T-helper 17 cell (primary cell): Measurements from ENCODE around the gene TUT1. TPM values are rescaled to one million over a fixed set of nuclear protein-coding genes. Genes with fewer than 3 reads are reported as not detected.
"Not testable (repeated sequence)": the region's sequence is repeated elsewhere in the genome, so short reads cannot be mapped to it uniquely, and the experiment has no call there.

Source experiments
- ATAC-seq: fragments of 150-1000 bp; cut with Tn5 transposase; 2 replicates; pipeline ENCODE4 v1.10.0; 2021; ENCODE audit warnings: mild to moderate bottlenecking, moderate library complexity
- DNase-seq, 3 donors: peaks; one replicate each; pipeline versions ENCODE4 v3.0.0 to v3.0.0-alpha.2; 2020 to 2021
- H3K9me3 ChIP-seq: one replicate; pipeline ENCODE4 v1.7.0; 2013; ENCODE audit warnings: low read length, mild to moderate bottlenecking; ENCODE audit not compliant: control insufficient read depth, poor library complexity, severe bottlenecking
- H3K27ac Mint-ChIP-seq: one replicate; pipeline ENCODE4 v1.8.0; 2022; ENCODE audit warnings: mild to moderate bottlenecking, moderate library complexity, mixed read lengths
- H3K27me3 Mint-ChIP-seq: one replicate; pipeline ENCODE4 v1.8.0; 2022; ENCODE audit warnings: mixed read lengths
- H3K36me3 Mint-ChIP-seq: one replicate; pipeline ENCODE4 v1.8.0; 2022; ENCODE audit warnings: low read depth, mixed read lengths
- H3K4me1 Mint-ChIP-seq: one replicate; pipeline ENCODE4 v1.8.0; 2022; ENCODE audit warnings: mild to moderate bottlenecking, mixed read lengths
- H3K4me3 Mint-ChIP-seq: one replicate; pipeline ENCODE4 v1.8.0; 2022; ENCODE audit warnings: mild to moderate bottlenecking, moderate library complexity, mixed read lengths
- total RNA-seq, 4 donors: library from RNA in 2 of 4; stranded (reverse) in 2 of 4; gene quantifications; one replicate each; pipeline ENCODE4 v1.2.3 and lab custom pipeline; 2022 to 2026

Gene TUT1
- total RNA-seq, 2 donors from 2014 or later, result 20.9 to 23.2 TPM

- DNase-seq (no peak), ATAC-seq (no peak)
- H3K4me1 Mint-ChIP-seq, result peaks cover 79% of the 10 kb centered on the region
- no peaks in the 10 kb centered on the region for H3K36me3 Mint-ChIP-seq
- H3K27ac Mint-ChIP-seq, result peak overlapping the region; percentile 100
- peak overlapping the region; percentile 93 for H3K4me3 Mint-ChIP-seq
- H3K27me3 Mint-ChIP-seq, result no peaks in the 10 kb centered on the region
- H3K9me3 ChIP-seq, result no peaks in the 10 kb centered on the region
Measured at GRCh38 chr11:62554387-62555167, 36.7 kb downstream of the TUT1 start.

GRCh38 chr11:62553839-62554361 lies 37.4 kb downstream of the TUT1 start:
- DNase-seq (peak in 1 of 3 donors; percentile 41), ATAC-seq (no peak)
- no peaks in the 10 kb centered on the region for H3K9me3 ChIP-seq
- Mint-ChIP-seq H3K4me1 (peaks cover 73% of the 10 kb centered on the region), H3K4me3 (peak overlapping the region; percentile 93), H3K36me3 (no peaks in the 10 kb centered on the region), H3K27me3 (no peaks in the 10 kb centered on the region), H3K27ac (peak overlapping the region; percentile 100)

- H3K27ac Mint-ChIP-seq, result peak overlapping the region; percentile 100
- H3K27me3 Mint-ChIP-seq, result no peaks in the 10 kb centered on the region
- DNase-seq, result peak; percentile 46 to 67 (median 65)
- peak; percentile 31 for ATAC-seq
- H3K36me3 Mint-ChIP-seq, result no peaks in the 10 kb centered on the region
- peaks cover 77% of the 10 kb centered on the region for H3K4me1 Mint-ChIP-seq
- H3K4me3 Mint-ChIP-seq, result peak overlapping the region; percentile 93
- no peaks in the 10 kb centered on the region for H3K9me3 ChIP-seq
Measured at GRCh38 chr11:62553080-62553838, 38.1 kb downstream of the TUT1 start.

- DNase-seq (no peak), ATAC-seq (no peak)
- H3K9me3 ChIP-seq, result no peaks in the 10 kb centered on the region
- Mint-ChIP-seq H3K27me3 (no peaks in the 10 kb centered on the region), H3K27ac (peak overlapping the region; percentile 100), H3K4me3 (peak overlapping the region; percentile 93), H3K36me3 (no peaks in the 10 kb centered on the region), H3K4me1 (peaks cover 81% of the 10 kb centered on the region)
Measured at GRCh38 chr11:62552485-62553079, 38.7 kb downstream of the TUT1 start.

GRCh38 chr11:62550478-62550877 lies 40.8 kb downstream of the TUT1 start:
- H3K9me3 ChIP-seq, H3K36me3 Mint-ChIP-seq, DNase-seq, H3K27me3 Mint-ChIP-seq, ATAC-seq: not testable (repeated sequence)
- peak overlapping the region; percentile 93 for H3K4me3 Mint-ChIP-seq
- peak overlapping the region; percentile 100 for H3K27ac Mint-ChIP-seq
- peaks cover 68% of the 10 kb centered on the region for H3K4me1 Mint-ChIP-seq

- H3K27ac Mint-ChIP-seq, result peak overlapping the region; percentile 100
- no peaks in the 10 kb centered on the region for H3K27me3 Mint-ChIP-seq
- ATAC-seq (no peak), DNase-seq (no peak)
- peaks cover 4% of the 10 kb centered on the region for H3K36me3 Mint-ChIP-seq
- H3K4me1 Mint-ChIP-seq, result peaks cover 62% of the 10 kb centered on the region
- H3K4me3 Mint-ChIP-seq, result no peak overlapping the region
- no peaks in the 10 kb centered on the region for H3K9me3 ChIP-seq
Measured at GRCh38 chr11:62548545-62549335, 42.6 kb downstream of the TUT1 start.

- no peaks in the 10 kb centered on the region for H3K9me3 ChIP-seq
- peaks cover 57% of the 10 kb centered on the region for H3K4me1 Mint-ChIP-seq
- H3K36me3 Mint-ChIP-seq, result peaks cover 7% of the 10 kb centered on the region
- ATAC-seq (no peak), DNase-seq (no peak)
- no peaks in the 10 kb centered on the region for H3K27me3 Mint-ChIP-seq
- H3K4me3 Mint-ChIP-seq, result peak overlapping the region; percentile 98
- peak overlapping the region; percentile 100 for H3K27ac Mint-ChIP-seq
Measured at GRCh38 chr11:62547691-62548281, 43.5 kb downstream of the TUT1 start.

- Mint-ChIP-seq H3K4me3 (peak overlapping the region; percentile 98), H3K27ac (peak overlapping the region; percentile 100), H3K4me1 (peaks cover 55% of the 10 kb centered on the region), H3K36me3 (peaks cover 7% of the 10 kb centered on the region), H3K27me3 (no peaks in the 10 kb centered on the region)
- ATAC-seq (peak; percentile 0), DNase-seq (no peak)
- H3K9me3 ChIP-seq, result no peaks in the 10 kb centered on the region
Measured at GRCh38 chr11:62546929-62547625, 44.2 kb downstream of the TUT1 start.

GRCh38 chr11:62546244-62546928 lies 44.9 kb downstream of the TUT1 start, which contains the start of gene AHNAK:
TSS of gene AHNAK (minus strand) at chr11:62546806. CDS start at chr11:62536098, 10,708 bp downstream.
- Mint-ChIP-seq H3K4me1 (peaks cover 55% of the 10 kb centered on the region), H3K36me3 (peaks cover 7% of the 10 kb centered on the region), H3K4me3 (peak within 1 kb of the TSS; percentile 98), H3K27me3 (no peaks in the 10 kb centered on the region), H3K27ac (peak within 1 kb of the TSS; percentile 100)
- ATAC-seq, result peak; percentile 54
- DNase-seq, result peak; percentile 61 to 81 (median 63)
- no peaks in the 10 kb centered on the region for H3K9me3 ChIP-seq

- peaks cover 57% of the 10 kb centered on the region for H3K4me1 Mint-ChIP-seq
- H3K27ac Mint-ChIP-seq, result peak overlapping the region; percentile 100
- DNase-seq (peak; percentile 48 to 74 (median 66)), ATAC-seq (peak; percentile 8)
- peaks cover 7% of the 10 kb centered on the region for H3K36me3 Mint-ChIP-seq
- H3K27me3 Mint-ChIP-seq, result no peaks in the 10 kb centered on the region
- peak overlapping the region; percentile 98 for H3K4me3 Mint-ChIP-seq
- H3K9me3 ChIP-seq, result no peaks in the 10 kb centered on the region
Measured at GRCh38 chr11:62545437-62546243, 45.7 kb downstream of the TUT1 start.
